Measurements from ENCODE around the gene YJU2.

DNA sequence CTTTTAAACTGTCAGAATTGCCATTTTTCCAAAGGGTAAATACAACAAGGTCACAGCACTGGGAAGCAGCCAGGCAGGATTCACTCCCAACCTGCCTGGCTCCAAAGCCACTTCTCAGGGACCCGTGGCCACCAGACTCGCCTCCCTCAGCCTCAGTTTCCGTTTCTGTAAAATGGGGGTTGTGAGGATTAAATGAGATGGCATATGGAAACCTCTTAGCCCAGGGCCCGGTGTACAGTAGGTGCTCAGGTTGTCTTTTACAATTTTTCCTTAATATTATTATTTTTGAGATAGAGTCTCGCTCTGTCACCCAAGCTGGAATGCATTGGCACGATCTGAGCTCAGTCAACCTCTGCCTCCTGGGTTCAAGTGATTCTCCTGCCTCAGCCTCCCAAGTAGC lies 10.1 kb downstream of the YJU2 start:
- TF ChIP-seq, protein P1, sequence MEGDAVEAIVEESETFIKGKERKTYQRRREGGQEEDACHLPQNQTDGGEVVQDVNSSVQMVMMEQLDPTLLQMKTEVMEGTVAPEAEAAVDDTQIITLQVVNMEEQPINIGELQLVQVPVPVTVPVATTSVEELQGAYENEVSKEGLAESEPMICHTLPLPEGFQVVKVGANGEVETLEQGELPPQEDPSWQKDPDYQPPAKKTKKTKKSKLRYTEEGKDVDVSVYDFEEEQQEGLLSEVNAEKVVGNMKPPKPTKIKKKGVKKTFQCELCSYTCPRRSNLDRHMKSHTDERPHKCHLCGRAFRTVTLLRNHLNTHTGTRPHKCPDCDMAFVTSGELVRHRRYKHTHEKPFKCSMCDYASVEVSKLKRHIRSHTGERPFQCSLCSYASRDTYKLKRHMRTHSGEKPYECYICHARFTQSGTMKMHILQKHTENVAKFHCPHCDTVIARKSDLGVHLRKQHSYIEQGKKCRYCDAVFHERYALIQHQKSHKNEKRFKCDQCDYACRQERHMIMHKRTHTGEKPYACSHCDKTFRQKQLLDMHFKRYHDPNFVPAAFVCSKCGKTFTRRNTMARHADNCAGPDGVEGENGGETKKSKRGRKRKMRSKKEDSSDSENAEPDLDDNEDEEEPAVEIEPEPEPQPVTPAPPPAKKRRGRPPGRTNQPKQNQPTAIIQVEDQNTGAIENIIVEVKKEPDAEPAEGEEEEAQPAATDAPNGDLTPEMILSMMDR (IDR thresholded peaks at IDR 0.05), result no peak
- no peak for TF ChIP-seq POLR2A (IDR thresholded peaks at IDR 0.05)
